Smooth muscle cell (in vitro differentiated cells): ENCODE data around the gene PMEPA1. TPM values are rescaled to one million over a fixed set of nuclear protein-coding genes. Genes with fewer than 3 reads are reported as not detected.

Experiments used
- DNase-seq: peaks from one replicate; lab custom pipeline; 2025; ENCODE audit not compliant: unreplicated experiment; lab: John Stamatoyannopoulos, UW
- H2AFZ ChIP-seq: fragments of 200-600 bp; sonication (generic); 2 replicates; pipeline ENCODE4 v1.6.0; 2016; ENCODE audit warnings: antibody characterized with exemption, low read depth, mild to moderate bottlenecking
- H3F3A ChIP-seq: fragments of 200-600 bp; sonication (generic); 2 replicates; pipeline ENCODE4 v1.6.0; 2017; ENCODE audit warnings: antibody characterized with exemption, low read depth
- H3K27ac ChIP-seq: fragments of 200-600 bp; sonication (generic); 2 replicates; pipeline ENCODE4 v1.5.1; 2016; ENCODE audit warnings: low read depth, mild to moderate bottlenecking
- H3K27me3 ChIP-seq: fragments of 200-600 bp; sonication (generic); 2 replicates; pipeline ENCODE4 v1.6.1; 2016; ENCODE audit warnings: low read depth, mild to moderate bottlenecking
- H3K36me3 ChIP-seq: fragments of 200-600 bp; sonication (generic); 2 replicates; pipeline ENCODE4 v1.5.1; 2016; ENCODE audit warnings: low read depth
- H3K4me1 ChIP-seq: fragments of 200-600 bp; sonication (generic); 2 replicates; pipeline ENCODE4 v1.5.1; 2016; ENCODE audit warnings: low read depth
- H3K4me2 ChIP-seq: fragments of 200-600 bp; sonication (generic); 2 replicates; pipeline ENCODE4 v1.6.0; 2016; ENCODE audit warnings: mild to moderate bottlenecking
- H3K4me3 ChIP-seq: fragments of 200-600 bp; sonication (generic); 2 replicates; pipeline ENCODE4 v1.5.1; 2016; ENCODE audit warnings: mild to moderate bottlenecking
- H3K79me2 ChIP-seq: fragments of 200-600 bp; sonication (generic); 2 replicates; pipeline ENCODE4 v1.6.0; 2016; ENCODE audit warnings: low read depth, mild to moderate bottlenecking
- H3K9ac ChIP-seq: fragments of 200-600 bp; sonication (generic); 2 replicates; pipeline ENCODE4 v1.6.0; 2016; ENCODE audit warnings: low read depth
- H3K9me3 ChIP-seq: fragments of 200-600 bp; sonication (generic); replicated peaks from 2 replicates; pipeline ENCODE4 v1.5.1; 2016; ENCODE audit warnings: low read depth
- H4K20me1 ChIP-seq: fragments of 200-600 bp; sonication (generic); 2 replicates; pipeline ENCODE4 v1.6.0; 2016; ENCODE audit warnings: low read depth
- WGBS: methylation state at CpG from one replicate; pipeline ENCODE4 v1.1.7; 2016; ENCODE audit warnings: low lambda C conversion rate; 5-methylcytosine and 5-hydroxymethylcytosine counted together
- polyA plus RNA-seq: library from polyadenylated mRNA; unstranded; fragments of >200 nt; fragmentation: Nextera tagmentation; extraction: Ambion mirVana; gene quantifications from 2 replicates; pipeline ENCODE4 v1.2.1, GENCODE V29; 2016
- total RNA-seq: library from RNA; depleted of rRNA; stranded (reverse); fragments of >200 nt; gene quantifications from 2 replicates; pipeline ENCODE4 v1.2.3, GENCODE V29; 2014
- TF ChIP-seq, protein P1 (sequence below): fragments of 200-600 bp; sonication (generic); IDR thresholded peaks from 2 replicates; pipeline ENCODE4 v1.5.1; 2017; ENCODE audit warnings: borderline replicate concordance, mild to moderate bottlenecking, antibody characterized with exemption; ENCODE audit not compliant: insufficient read depth, poor library complexity, severe bottlenecking

PMEPA1 gene
- total and polyA plus RNA-seq, 2 experiments from 2014 or later = 37.2 to 81.9 TPM

DNA sequence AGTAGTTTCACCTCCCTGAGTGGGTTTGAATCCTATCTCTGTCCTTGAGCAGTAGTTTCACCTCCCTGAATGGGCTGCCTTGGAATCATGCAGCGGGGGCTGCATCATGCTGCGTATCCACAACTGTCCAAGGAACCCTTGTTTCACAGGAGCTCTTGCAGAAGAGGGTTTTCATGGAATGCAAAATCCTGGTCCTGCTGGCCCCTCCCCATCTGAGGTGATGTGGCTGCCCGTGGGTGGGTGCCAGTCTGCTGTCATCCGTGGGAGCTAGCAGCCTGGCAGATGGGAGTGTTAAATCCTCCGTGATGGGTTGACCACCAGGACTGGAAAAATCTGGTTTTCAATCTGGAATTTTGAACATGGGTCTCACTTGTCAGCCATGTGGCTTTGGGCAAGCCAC, 111.3 kb downstream of the PMEPA1 start:
- Histone ChIP-seq H3K27me3 (no peaks in the 10 kb centered on the region), H2AFZ (no peak overlapping the region), H3K79me2 (no peaks in the 10 kb centered on the region), H3K9me3 (no peaks in the 10 kb centered on the region), H4K20me1 (no peaks in the 10 kb centered on the region), H3K36me3 (no peaks in the 10 kb centered on the region), H3K9ac (no peak overlapping the region), H3K4me2 (no peak overlapping the region), H3K27ac (no peak overlapping the region), H3K4me1 (no peaks in the 10 kb centered on the region), H3K4me3 (no peak overlapping the region), H3F3A (no peaks in the 10 kb centered on the region)
- TF ChIP-seq, protein P1, sequence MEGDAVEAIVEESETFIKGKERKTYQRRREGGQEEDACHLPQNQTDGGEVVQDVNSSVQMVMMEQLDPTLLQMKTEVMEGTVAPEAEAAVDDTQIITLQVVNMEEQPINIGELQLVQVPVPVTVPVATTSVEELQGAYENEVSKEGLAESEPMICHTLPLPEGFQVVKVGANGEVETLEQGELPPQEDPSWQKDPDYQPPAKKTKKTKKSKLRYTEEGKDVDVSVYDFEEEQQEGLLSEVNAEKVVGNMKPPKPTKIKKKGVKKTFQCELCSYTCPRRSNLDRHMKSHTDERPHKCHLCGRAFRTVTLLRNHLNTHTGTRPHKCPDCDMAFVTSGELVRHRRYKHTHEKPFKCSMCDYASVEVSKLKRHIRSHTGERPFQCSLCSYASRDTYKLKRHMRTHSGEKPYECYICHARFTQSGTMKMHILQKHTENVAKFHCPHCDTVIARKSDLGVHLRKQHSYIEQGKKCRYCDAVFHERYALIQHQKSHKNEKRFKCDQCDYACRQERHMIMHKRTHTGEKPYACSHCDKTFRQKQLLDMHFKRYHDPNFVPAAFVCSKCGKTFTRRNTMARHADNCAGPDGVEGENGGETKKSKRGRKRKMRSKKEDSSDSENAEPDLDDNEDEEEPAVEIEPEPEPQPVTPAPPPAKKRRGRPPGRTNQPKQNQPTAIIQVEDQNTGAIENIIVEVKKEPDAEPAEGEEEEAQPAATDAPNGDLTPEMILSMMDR = no peak
- 71% methylated on average over 5 of the region's 5 CpGs for WGBS
- DNase-seq = no peak

Other genes starting within 250 kb of the PMEPA1 start
- gene CTCFL, start 184.9 kb downstream of the PMEPA1 start, total RNA-seq = not detected in 2 replicates
- gene CTCFL, start 184.9 kb downstream of the PMEPA1 start, polyA plus RNA-seq = not detected in 2 replicates
- gene PCK1, start 148.9 kb downstream of the PMEPA1 start, total RNA-seq = not detected in 2 replicates
- not detected in 2 replicates for gene PCK1, start 148.9 kb downstream of the PMEPA1 start, polyA plus RNA-seq
- gene ZBP1, start 89.6 kb downstream of the PMEPA1 start, total RNA-seq = not detected in 2 replicates
- 0.50 TPM in 1 of 2 replicates, not detected in the other for gene ZBP1, start 89.6 kb downstream of the PMEPA1 start, polyA plus RNA-seq